ENCODE measurements around the gene CALU.

Gene CALU

GRCh38 chr7:128811631-128812430 is 72.7 kb downstream of the CALU start:
- no peak for DNase-seq (ENCODE audit: low read depth in 2 of 2)

- no peak for DNase-seq (ENCODE audit: low read depth in 2 of 2)
Observed at GRCh38 chr7:128812514-128813168, 73.5 kb downstream of the CALU start.

- DNase-seq (ENCODE audit: low read depth in 2 of 2), result no peak
Observed at GRCh38 chr7:128814499-128814898, 75.3 kb downstream of the CALU start.

DNA sequence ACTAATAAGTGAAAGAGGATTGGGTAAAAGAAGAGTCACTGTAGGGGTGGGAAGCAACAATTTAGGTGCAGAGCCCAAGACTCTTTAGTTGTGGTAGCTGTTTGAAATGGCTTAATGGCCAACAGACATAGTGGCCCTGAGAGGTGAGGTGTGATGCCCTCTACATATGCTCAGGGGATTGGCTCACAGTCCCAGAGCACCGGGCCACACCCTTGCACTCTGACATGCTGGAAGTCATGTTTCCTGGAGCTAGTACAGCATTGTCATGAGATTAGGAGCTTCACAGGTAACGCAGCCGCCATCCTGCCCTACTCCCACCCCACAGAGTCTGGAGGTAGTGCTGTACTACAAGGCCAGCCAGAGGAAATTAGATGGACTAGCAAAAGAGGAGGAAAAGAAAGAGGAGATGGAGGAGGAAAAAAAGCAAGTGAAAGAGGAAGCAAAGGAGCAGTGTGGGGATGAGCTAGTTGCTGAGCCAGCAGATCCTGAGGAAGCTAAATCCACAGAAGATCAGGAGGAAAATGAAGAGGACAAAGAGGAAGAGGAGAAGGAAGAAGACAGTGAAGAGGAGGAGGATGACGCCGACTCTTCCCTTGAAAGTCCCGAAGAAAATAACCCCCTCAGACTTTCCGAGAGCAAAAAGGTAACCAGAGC is 76.3 kb downstream of the CALU start:
- no peak for DNase-seq (ENCODE audit: low read depth in 2 of 2)

DNA sequence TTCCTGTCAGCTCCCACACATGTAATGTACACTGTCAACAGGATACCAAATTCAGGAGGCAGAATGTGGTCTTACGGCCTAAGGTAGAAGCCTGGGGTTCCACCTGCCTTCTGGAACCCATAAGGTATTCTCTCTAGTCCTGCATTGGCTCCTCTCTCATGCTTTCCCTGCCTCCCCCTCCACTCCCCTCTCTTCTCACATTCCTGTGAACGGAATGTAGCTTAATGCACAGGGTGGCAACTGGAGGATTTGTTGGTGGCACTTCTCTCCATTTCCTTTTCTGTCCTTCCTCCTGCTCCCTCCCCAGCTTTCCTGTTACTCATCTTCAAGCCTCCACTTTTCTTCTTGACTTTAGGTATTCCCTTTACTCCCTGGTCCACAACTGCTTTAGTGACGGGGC is 79.5 kb downstream of the CALU start:
- DNase-seq (ENCODE audit: low read depth in 2 of 2), result no peak

Measured in stimulated activated CD4-positive, alpha-beta T cell treated with anti-CD3 and anti-CD28 coated beads, Interleukin-4, amount 100 ng/mL, for 48 hours (primary cell).